ENCODE results near the gene GRIP1.

GRIP1 gene

GRCh38 chr12:66598608-66599007 lies 80.3 kb downstream of the GRIP1 start:
- DNase-seq: no peak

- DNase-seq: no peak
Observed at GRCh38 chr12:66598079-66598478, 80.8 kb downstream of the GRIP1 start.

GRCh38 chr12:66596199-66596598 lies 82.7 kb downstream of the GRIP1 start:
- no peak for DNase-seq

GRCh38 chr12:66594688-66595087 lies 84.2 kb downstream of the GRIP1 start:
- DNase-seq: no peak

GRCh38 chr12:66590275-66590985 lies 88.4 kb downstream of the GRIP1 start:
- DNase-seq: no peak

- no peak for DNase-seq
Observed at GRCh38 chr12:66589095-66589494, 89.8 kb downstream of the GRIP1 start.

GRCh38 chr12:66587912-66588311 lies 91.0 kb downstream of the GRIP1 start:
- DNase-seq: no peak

GRCh38 chr12:66584673-66585072 lies 94.2 kb downstream of the GRIP1 start:
- DNase-seq: no peak

- DNase-seq: no peak
Observed at GRCh38 chr12:66573605-66574004, 105.3 kb downstream of the GRIP1 start.

GRCh38 chr12:66572845-66573244 lies 106.0 kb downstream of the GRIP1 start:
- no peak for DNase-seq

- no peak for DNase-seq
Observed at GRCh38 chr12:66571361-66571915, 107.4 kb downstream of the GRIP1 start.

GRCh38 chr12:66563220-66563619 lies 115.7 kb downstream of the GRIP1 start:
- DNase-seq: no peak

GRCh38 chr12:66555113-66555512 lies 123.8 kb downstream of the GRIP1 start:
- no peak for DNase-seq

GRCh38 chr12:66552716-66553115 lies 126.2 kb downstream of the GRIP1 start:
- DNase-seq: no peak

- no peak for DNase-seq
Observed at GRCh38 chr12:66550626-66551025, 128.2 kb downstream of the GRIP1 start.

GRCh38 chr12:66549050-66549389 lies 129.9 kb downstream of the GRIP1 start:
- DNase-seq: no peak

- DNase-seq: no peak
Observed at GRCh38 chr12:66548338-66549049, 130.4 kb downstream of the GRIP1 start.

GRCh38 chr12:66541426-66541825 lies 137.4 kb downstream of the GRIP1 start:
- DNase-seq: no peak

- DNase-seq: no peak
Observed at GRCh38 chr12:66539431-66539830, 139.4 kb downstream of the GRIP1 start.

GRCh38 chr12:66538970-66539369 lies 139.9 kb downstream of the GRIP1 start:
- no peak for DNase-seq

GRCh38 chr12:66537876-66538275 lies 141.0 kb downstream of the GRIP1 start:
- no peak for DNase-seq

- no peak for DNase-seq
Observed at GRCh38 chr12:66533767-66534166, 145.1 kb downstream of the GRIP1 start.

GRCh38 chr12:66531766-66532165 lies 147.1 kb downstream of the GRIP1 start:
- no peak for DNase-seq

- DNase-seq: no peak
Observed at GRCh38 chr12:66529934-66530333, 148.9 kb downstream of the GRIP1 start.

Measured in GOT3 (cell line).